Dermis microvascular lymphatic vessel endothelial cell (primary cell): ENCODE measurements around the gene GNLY. TPM values are rescaled to one million over a fixed set of nuclear protein-coding genes. Genes with fewer than 3 reads are reported as not detected.
"Not testable (repeated sequence)": the region's sequence is repeated elsewhere in the genome, so short reads cannot be mapped to it uniquely, and the experiment has no call there.

ENCODE experiments used
- DNase-seq, 2 donors: peaks; one replicate each; pipeline versions ENCODE4 v3.0.0 to v3.0.0-alpha.2; 2010; ENCODE audit warnings: low read depth in 2 of 2
- total RNA-seq: library from RNA; depleted of rRNA; stranded (reverse); fragments of >200 nt; gene quantifications from 2 replicates; pipeline ENCODE4 v1.2.1, GENCODE V29; 2014

The GNLY gene
- total RNA-seq, 1 donor from 2014 or later, result not detected

- peak; percentile 45 to 81 for DNase-seq
Measured at GRCh38 chr2:85707304-85707703, 13.1 kb downstream of the GNLY start.

- no peak for DNase-seq
Measured at GRCh38 chr2:85708641-85709040, 14.5 kb downstream of the GNLY start.

- peak in 1 of 2 donors; percentile 20 for DNase-seq
Measured at GRCh38 chr2:85709401-85709811, 15.2 kb downstream of the GNLY start.

- DNase-seq, result peak in 1 of 2 donors; percentile 55
Measured at GRCh38 chr2:85710687-85711577, 16.8 kb downstream of the GNLY start.

- no peak for DNase-seq
Measured at GRCh38 chr2:85711578-85712060, 17.5 kb downstream of the GNLY start.

GRCh38 chr2:85712336-85712735, 18.2 kb downstream of the GNLY start:
- DNase-seq, result no peak

- no peak for DNase-seq
Measured at GRCh38 chr2:85712849-85713612, 18.9 kb downstream of the GNLY start.

- no peak for DNase-seq
Measured at GRCh38 chr2:85713836-85714235, 19.7 kb downstream of the GNLY start.

- DNase-seq, result not testable (repeated sequence)
Measured at GRCh38 chr2:85714421-85714820, 20.3 kb downstream of the GNLY start.

GRCh38 chr2:85714841-85715240, 20.7 kb downstream of the GNLY start:
- DNase-seq, result no peak

GRCh38 chr2:85716346-85716914, 22.3 kb downstream of the GNLY start:
- no peak for DNase-seq

GRCh38 chr2:85717308-85718008, 23.3 kb downstream of the GNLY start:
- no peak for DNase-seq

- DNase-seq, result no peak
Measured at GRCh38 chr2:85718009-85718391, 23.8 kb downstream of the GNLY start.

- DNase-seq, result no peak
Measured at GRCh38 chr2:85718885-85719492, 24.8 kb downstream of the GNLY start.

GRCh38 chr2:85719609-85720240, 25.6 kb downstream of the GNLY start:
- DNase-seq, result no peak

GRCh38 chr2:85720533-85720932, 26.4 kb downstream of the GNLY start:
- no peak for DNase-seq

- DNase-seq, result no peak
Measured at GRCh38 chr2:85721641-85722040, 27.5 kb downstream of the GNLY start.

- DNase-seq, result no peak
Measured at GRCh38 chr2:85722519-85722918, 28.4 kb downstream of the GNLY start.

GRCh38 chr2:85723707-85724360, 29.7 kb downstream of the GNLY start:
- no peak for DNase-seq

GRCh38 chr2:85724731-85725181, 30.6 kb downstream of the GNLY start:
- no peak for DNase-seq
